ENCODE results near the gene ZNF862.

- TF ChIP-seq CTCF (IDR thresholded peaks at IDR 0.05), result no peak
- TF ChIP-seq EZH2 (IDR thresholded peaks at IDR 0.05; ENCODE audit: borderline replicate concordance, insufficient read depth, low read depth, low read length, poor library complexity, severe bottlenecking), result no peak
Observed at GRCh38 chr7:149853157-149853556, 15.0 kb downstream of the ZNF862 start.
